ENCODE measurements around the gene FOXP1.

- no peak for TF ChIP-seq CTCF (IDR thresholded peaks at IDR 0.05; ENCODE audit: poor library complexity, severe bottlenecking)
- no peak for TF ChIP-seq EZH2 (IDR thresholded peaks at IDR 0.05; ENCODE audit: borderline replicate concordance, insufficient read depth, low read length, poor library complexity, severe bottlenecking)
- TF ChIP-seq, protein P1, sequence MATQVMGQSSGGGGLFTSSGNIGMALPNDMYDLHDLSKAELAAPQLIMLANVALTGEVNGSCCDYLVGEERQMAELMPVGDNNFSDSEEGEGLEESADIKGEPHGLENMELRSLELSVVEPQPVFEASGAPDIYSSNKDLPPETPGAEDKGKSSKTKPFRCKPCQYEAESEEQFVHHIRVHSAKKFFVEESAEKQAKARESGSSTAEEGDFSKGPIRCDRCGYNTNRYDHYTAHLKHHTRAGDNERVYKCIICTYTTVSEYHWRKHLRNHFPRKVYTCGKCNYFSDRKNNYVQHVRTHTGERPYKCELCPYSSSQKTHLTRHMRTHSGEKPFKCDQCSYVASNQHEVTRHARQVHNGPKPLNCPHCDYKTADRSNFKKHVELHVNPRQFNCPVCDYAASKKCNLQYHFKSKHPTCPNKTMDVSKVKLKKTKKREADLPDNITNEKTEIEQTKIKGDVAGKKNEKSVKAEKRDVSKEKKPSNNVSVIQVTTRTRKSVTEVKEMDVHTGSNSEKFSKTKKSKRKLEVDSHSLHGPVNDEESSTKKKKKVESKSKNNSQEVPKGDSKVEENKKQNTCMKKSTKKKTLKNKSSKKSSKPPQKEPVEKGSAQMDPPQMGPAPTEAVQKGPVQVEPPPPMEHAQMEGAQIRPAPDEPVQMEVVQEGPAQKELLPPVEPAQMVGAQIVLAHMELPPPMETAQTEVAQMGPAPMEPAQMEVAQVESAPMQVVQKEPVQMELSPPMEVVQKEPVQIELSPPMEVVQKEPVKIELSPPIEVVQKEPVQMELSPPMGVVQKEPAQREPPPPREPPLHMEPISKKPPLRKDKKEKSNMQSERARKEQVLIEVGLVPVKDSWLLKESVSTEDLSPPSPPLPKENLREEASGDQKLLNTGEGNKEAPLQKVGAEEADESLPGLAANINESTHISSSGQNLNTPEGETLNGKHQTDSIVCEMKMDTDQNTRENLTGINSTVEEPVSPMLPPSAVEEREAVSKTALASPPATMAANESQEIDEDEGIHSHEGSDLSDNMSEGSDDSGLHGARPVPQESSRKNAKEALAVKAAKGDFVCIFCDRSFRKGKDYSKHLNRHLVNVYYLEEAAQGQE (IDR thresholded peaks at IDR 0.05; ENCODE audit: borderline replicate concordance): no peak
- no peak for TF ChIP-seq TAF1 (IDR thresholded peaks at IDR 0.05; ENCODE audit: low read depth)
- TF ChIP-seq EP300 (conservative IDR thresholded peaks at IDR 0.05; ENCODE audit: poor library complexity, severe bottlenecking): no peak
- TF ChIP-seq SMC3 (conservative IDR thresholded peaks at IDR 0.05; ENCODE audit: poor library complexity): no peak
Measured at GRCh38 chr3:71050538-71051258, 532.8 kb downstream of the FOXP1 start.
